HL-60 (cell line): ENCODE measurements around the gene ETHE1.

Source experiments
- CTCF ChIP-seq: IDR thresholded peaks from one replicate; pipeline ENCODE4 v1.5.1; 2011; ENCODE audit warnings: low read length, control low read depth, inconsistent platforms; ENCODE audit not compliant: insufficient read depth
- POLR2AphosphoS5 ChIP-seq: IDR thresholded peaks from 2 replicates; pipeline ENCODE4 v1.6.1; 2012; ENCODE audit warnings: low read depth

- TF ChIP-seq CTCF: no peak
- TF ChIP-seq POLR2AphosphoS5: no peak
Measured at GRCh38 chr19:43471091-43471490, 55.9 kb downstream of the ETHE1 start.
